ENCODE results near the gene IGFLR1.

IGFLR1 gene

GRCh38 chr19:35715981-35716800 lies 26.1 kb downstream of the IGFLR1 start:
- no peak for TF ChIP-seq CTCF (conservative IDR thresholded peaks at IDR 0.05)
- H3K27ac ChIP-seq = peak overlapping the region; percentile 98

- no peak for TF ChIP-seq CTCF (conservative IDR thresholded peaks at IDR 0.05)
Measured at GRCh38 chr19:35715355-35715809, 26.9 kb downstream of the IGFLR1 start.

GRCh38 chr19:35714601-35715354 lies 27.5 kb downstream of the IGFLR1 start:
- peak; percentile 28; the same call in 1 of the 2 replicates for TF ChIP-seq CTCF (conservative IDR thresholded peaks at IDR 0.05)
- H3K27ac ChIP-seq = peak overlapping the region; percentile 98

More at GRCh38 chr19:35715355-35715809, 26.9 kb downstream of the IGFLR1 start:
- H3K27ac ChIP-seq = peak overlapping the region; percentile 98

- H3K27ac ChIP-seq = no peak overlapping the region
- TF ChIP-seq CTCF (conservative IDR thresholded peaks at IDR 0.05) = no peak
Measured at GRCh38 chr19:35713904-35714495, 28.3 kb downstream of the IGFLR1 start.

GRCh38 chr19:35713506-35713850 lies 28.8 kb downstream of the IGFLR1 start:
- no peak for TF ChIP-seq CTCF (conservative IDR thresholded peaks at IDR 0.05)
- no peak overlapping the region for H3K27ac ChIP-seq

GRCh38 chr19:35712567-35713505 lies 29.4 kb downstream of the IGFLR1 start:
- TF ChIP-seq CTCF (conservative IDR thresholded peaks at IDR 0.05) = no peak
- no peak overlapping the region for H3K27ac ChIP-seq
